IMR-90 (cell line): ENCODE measurements around the gene NF1. TPM values are rescaled to one million over a fixed set of nuclear protein-coding genes. Genes with fewer than 3 reads are reported as not detected.

ENCODE experiments used
- ATAC-seq: fragments of 200-7000 bp; cut with Tn5 transposase; 2 replicates; pipeline ENCODE4 v1.9.1; 2020; ENCODE audit warnings: low read depth, mild to moderate bottlenecking, moderate library complexity
- BruUV-seq: library from RNA; stranded (reverse); fragments of 400-500 nt; replicated peaks from 2 replicates; lab custom pipeline; 2021; lab: Mats Ljungman, UMichigan
- CTCF ChIA-PET: fragments of 300-600 bp; formaldehyde crosslinking; extraction: SDS; loops from one replicate; lab custom pipeline; 2021; ENCODE audit warnings: antibody characterized with exemption; lab: Yijun Ruan, JAX
- POLR2A ChIA-PET: fragments of 300-600 bp; sonication (Branson Sonifier 250); formaldehyde crosslinking; loops from one replicate; lab custom pipeline; 2022; ENCODE audit warnings: antibody characterized with exemption; ENCODE audit not compliant: unreplicated experiment; lab: Charles Lee
- DNase-seq: peaks from one replicate; pipeline ENCODE4 v3.0.0; 2013
- H2AFZ ChIP-seq: replicated peaks from 2 replicates; pipeline ENCODE3; 2013; ENCODE audit warnings: low read length, mild to moderate bottlenecking; ENCODE audit not compliant: poor library complexity
- H2AK5ac ChIP-seq: 2 replicates; pipeline ENCODE4 v1.6.1; 2013; ENCODE audit warnings: low read depth, low read length, inconsistent platforms
- H2AK9ac ChIP-seq: replicated peaks from 2 replicates; pipeline ENCODE3; 2013; ENCODE audit warnings: mild to moderate bottlenecking, low read depth, low read length, moderate library complexity; ENCODE audit not compliant: poor library complexity
- H2BK120ac ChIP-seq: 2 replicates; pipeline ENCODE4 v1.6.1; 2013; ENCODE audit warnings: low read depth, low read length, inconsistent platforms
- H2BK15ac ChIP-seq: 3 replicates; pipeline ENCODE4 v1.6.1; 2013; ENCODE audit warnings: low read depth, low read length, inconsistent platforms
- H2BK20ac ChIP-seq: 2 replicates; pipeline ENCODE4 v1.6.1; 2013; ENCODE audit warnings: low read depth, mild to moderate bottlenecking, inconsistent platforms, low read length, moderate library complexity
- H2BK5ac ChIP-seq: 2 replicates; pipeline ENCODE4 v1.6.1; 2013; ENCODE audit warnings: mild to moderate bottlenecking, low read depth, low read length, inconsistent platforms; ENCODE audit not compliant: poor library complexity, severe bottlenecking
- H3K14ac ChIP-seq: replicated peaks from 2 replicates; pipeline ENCODE4 v1.6.1; 2013; ENCODE audit warnings: low read depth, low read length, inconsistent platforms
- H3K18ac ChIP-seq: 2 replicates; pipeline ENCODE4 v1.6.1; 2013; ENCODE audit warnings: low read depth, low read length, control low read depth
- H3K23ac ChIP-seq: 2 replicates; pipeline ENCODE4 v1.6.1; 2013; ENCODE audit warnings: low read depth, low read length, inconsistent platforms
- H3K27ac ChIP-seq: 2 replicates; pipeline ENCODE4 v1.5.1; 2013; ENCODE audit warnings: mild to moderate bottlenecking, control low read depth, low read length; ENCODE audit not compliant: insufficient read depth
- H3K27me3 ChIP-seq: 2 replicates; pipeline ENCODE4 v1.6.1; 2013; ENCODE audit warnings: low read length; ENCODE audit not compliant: control insufficient read depth, insufficient read depth
- H3K36me3 ChIP-seq: 2 replicates; pipeline ENCODE4 v1.6.1; 2013; ENCODE audit warnings: low read length, mixed read lengths; ENCODE audit not compliant: control insufficient read depth, insufficient read depth
- H3K4ac ChIP-seq: 2 replicates; pipeline ENCODE4 v1.6.1; 2013; ENCODE audit warnings: low read depth, low read length, inconsistent platforms
- H3K4me1 ChIP-seq: 2 replicates; pipeline ENCODE4 v1.6.1; 2013; ENCODE audit warnings: low read length, mixed read lengths; ENCODE audit not compliant: control insufficient read depth, insufficient read depth
- H3K4me2 ChIP-seq: 2 replicates; pipeline ENCODE4 v1.6.1; 2013; ENCODE audit warnings: low read depth, mild to moderate bottlenecking, control low read depth, low read length, moderate library complexity
- H3K4me3 ChIP-seq: 2 replicates; pipeline ENCODE4 v1.5.1; 2013; ENCODE audit warnings: low read depth, mild to moderate bottlenecking, control low read depth, low read length, moderate library complexity; ENCODE audit not compliant: insufficient read depth
- H3K56ac ChIP-seq: 2 replicates; pipeline ENCODE4 v1.6.1; 2013; ENCODE audit warnings: low read length, inconsistent platforms; ENCODE audit not compliant: insufficient read depth; ENCODE audit errors: extremely low read depth
- H3K79me1 ChIP-seq, 2 experiments: 2 replicates each; pipeline ENCODE4 v1.6.1; 2013; ENCODE audit warnings: low read length in 2 of 2, inconsistent platforms in 1 of 2, low read depth in 1 of 2
- H3K9ac ChIP-seq: 2 replicates; pipeline ENCODE4 v1.6.1; 2013; ENCODE audit warnings: low read depth, low read length, control low read depth
- H3K9me1 ChIP-seq: 2 replicates; pipeline ENCODE4 v1.6.1; 2013; ENCODE audit warnings: low read length, inconsistent platforms; ENCODE audit not compliant: insufficient read depth
- H3K9me3 ChIP-seq: 2 replicates; pipeline ENCODE4 v1.6.1; 2013; ENCODE audit warnings: low read length; ENCODE audit not compliant: control insufficient read depth, insufficient read depth
- H4K20me1 ChIP-seq: 2 replicates; pipeline ENCODE4 v1.6.1; 2013; ENCODE audit warnings: low read length, inconsistent platforms; ENCODE audit not compliant: insufficient read depth
- H4K5ac ChIP-seq: 2 replicates; pipeline ENCODE4 v1.6.1; 2013; ENCODE audit warnings: mild to moderate bottlenecking, low read depth, low read length, control low read depth
- H4K8ac ChIP-seq, 2 experiments: 2 replicates each; pipeline ENCODE4 v1.6.1; 2013; ENCODE audit warnings: low read depth in 2 of 2, low read length in 2 of 2, control low read depth in 1 of 2, inconsistent platforms in 1 of 2
- H4K91ac ChIP-seq: 2 replicates; pipeline ENCODE4 v1.6.1; 2013; ENCODE audit warnings: low read depth, low read length, inconsistent platforms; ENCODE audit not compliant: insufficient read depth
- BHLHE40 ChIP-seq: fragments of 150-350 bp; IDR thresholded peaks from 2 replicates; pipeline ENCODE4 v1.6.1; 2016; ENCODE audit warnings: mild to moderate bottlenecking, low read depth, low read length
- CEBPB ChIP-seq: IDR thresholded peaks from 2 replicates; pipeline ENCODE4 v1.6.1; 2012; ENCODE audit warnings: low read depth, low read length, improper control_type of control experiment
- CHD1 ChIP-seq: IDR thresholded peaks from 2 replicates; pipeline ENCODE4 v1.6.1; 2012; ENCODE audit warnings: low read depth, low read length, improper control_type of control experiment
- ELK1 ChIP-seq: fragments of 150-350 bp; IDR thresholded peaks from 2 replicates; pipeline ENCODE4 v1.6.1; 2016; ENCODE audit warnings: low read depth, mild to moderate bottlenecking, low read length, moderate library complexity, borderline replicate concordance
- FOS ChIP-seq: fragments of 150-350 bp; IDR thresholded peaks from 2 replicates; pipeline ENCODE4 v1.6.1; 2016; ENCODE audit warnings: low read depth, low read length
- MAFK ChIP-seq: IDR thresholded peaks from 2 replicates; pipeline ENCODE4 v1.6.1; 2012; ENCODE audit warnings: low read depth, low read length, improper control_type of control experiment
- MAZ ChIP-seq: IDR thresholded peaks from 2 replicates; pipeline ENCODE4 v1.6.1; 2012; ENCODE audit warnings: low read depth, mild to moderate bottlenecking, low read length, improper control_type of control experiment, moderate library complexity, borderline replicate concordance
- NFE2L2 ChIP-seq: fragments of 150-350 bp; IDR thresholded peaks from 2 replicates; pipeline ENCODE4 v1.6.1; 2016; ENCODE audit warnings: low read depth, mild to moderate bottlenecking, low read length
- POLR2A ChIP-seq: IDR thresholded peaks from 2 replicates; pipeline ENCODE4 v1.6.1; 2012; ENCODE audit warnings: mild to moderate bottlenecking, low read depth, low read length
- RAD21 ChIP-seq: IDR thresholded peaks from 2 replicates; pipeline ENCODE4 v1.6.1; 2012; ENCODE audit warnings: low read length, improper control_type of control experiment
- RCOR1 ChIP-seq: IDR thresholded peaks from 2 replicates; pipeline ENCODE4 v1.6.1; 2012; ENCODE audit warnings: mild to moderate bottlenecking, low read length, improper control_type of control experiment; ENCODE audit not compliant: insufficient replicate concordance
- RFX5 ChIP-seq: IDR thresholded peaks from 2 replicates; pipeline ENCODE4 v1.8.0; 2012; ENCODE audit warnings: low read depth, mild to moderate bottlenecking, low read length, moderate library complexity
- SMC3 ChIP-seq: fragments of 150-350 bp; IDR thresholded peaks from 2 replicates; pipeline ENCODE4 v1.6.1; 2016; ENCODE audit warnings: low read depth, mild to moderate bottlenecking, antibody characterized with exemption, low read length, moderate library complexity
- WGBS, 2 experiments: methylation state at CpG; one replicate each; pipeline versions ENCODE4 v1.1.5 to v1.1.7; 2013; ENCODE audit warnings: missing lambda C conversion rate in 2 of 2; ENCODE audit not compliant: insufficient read length in 1 of 2; ENCODE audit errors: extremely low coverage in 2 of 2; 5-methylcytosine and 5-hydroxymethylcytosine counted together
- dilution Hi-C: fragments of 300-500 bp; cut with HindIII; formaldehyde crosslinking; loops from one replicate; pipeline ENCODE4 v1.14.3; 2018; ENCODE audit warnings: low sequenced_read_pairs; ENCODE audit not compliant: unreplicated experiment
- in situ Hi-C: fragments of 300-500 bp; cut with MboI; formaldehyde crosslinking; loops from 3 replicates; pipeline ENCODE4 v1.14.3; 2019; ENCODE audit warnings: low sequenced_read_pairs, inconsistent platforms, mixed read lengths
- intact Hi-C: fragments of 100-400 bp; cut with micrococcal nuclease; formaldehyde crosslinking; loops from 2 replicates; pipeline ENCODE4 v1.10.0; 2022
- polyA plus RNA-seq, 3 experiments: library from polyadenylated mRNA; depleted of rRNA; stranded (reverse); fragments of >200 nt; gene quantifications; 2 replicates each; pipeline ENCODE4 v1.2.3, GENCODE V29; 2012; ENCODE audit warnings: low replicate concordance in 1 of 3
- total RNA-seq: library from RNA; depleted of rRNA; stranded (reverse); fragments of >200 nt; gene quantifications from 2 replicates; pipeline ENCODE4 v1.2.3, GENCODE V29; 2012
- TF ChIP-seq, protein P1 (sequence below): conservative IDR thresholded peaks from 2 replicates; pipeline ENCODE4 v1.5.1; 2012; ENCODE audit warnings: mild to moderate bottlenecking, low read depth, low read length, improper control_type of control experiment
- TF ChIP-seq, protein P2 (sequence below): fragments of 150-350 bp; IDR thresholded peaks from 2 replicates; pipeline ENCODE4 v1.6.1; 2017; ENCODE audit warnings: mild to moderate bottlenecking, antibody characterized with exemption, low read length, low read depth

NF1 gene
- total and polyA plus RNA-seq, 2 of the 4 experiments (the other 2 are of a cell fraction) = 17.9 to 48.6 TPM

DNA sequence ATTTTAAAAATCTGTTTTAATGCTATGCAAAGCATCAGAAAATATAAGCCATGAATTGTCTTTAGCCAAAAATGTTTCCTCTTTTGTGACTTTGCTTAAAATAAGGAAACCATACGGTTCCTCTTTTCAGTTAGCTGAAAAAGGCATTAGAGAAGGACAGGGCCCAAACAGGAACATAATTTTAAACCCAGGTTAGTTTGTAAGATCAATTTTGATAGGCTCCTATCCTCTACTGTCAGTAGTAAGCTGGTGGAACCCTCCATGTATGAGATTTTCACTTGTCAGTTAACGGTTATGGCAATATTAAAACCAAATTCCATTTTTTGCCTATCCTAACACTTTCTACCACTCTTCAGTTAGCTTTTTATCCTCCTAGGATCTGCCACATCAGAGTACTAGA is 214.8 kb downstream of the NF1 start:
- H4K20me1 ChIP-seq = no peaks in the 10 kb centered on the region
- in situ Hi-C loops = no loop called here
- no peak overlapping the region for H2AFZ ChIP-seq
- no peak overlapping the region for H2BK5ac ChIP-seq
- no peak overlapping the region for H2AK9ac ChIP-seq
- WGBS, 2 experiments = 100% methylated on average over 1 of the region's 2 CpGs; no CpG with 5 or more reads in 1 of the 2 experiments
- no peak overlapping the region for H4K5ac ChIP-seq
- DNase-seq (no peak), ATAC-seq (no peak)
- no peak overlapping the region for H4K8ac ChIP-seq
- H3K4me1 ChIP-seq = peaks cover 2% of the 10 kb centered on the region; the same call in 1 of the 2 replicates
- no peak overlapping the region for H3K4me3 ChIP-seq
- no peak overlapping the region for H3K27ac ChIP-seq
- no peak overlapping the region for H3K56ac ChIP-seq
- dilution Hi-C loops = no loop called here
- H3K4me2 ChIP-seq = no peak overlapping the region
- no peaks in the 10 kb centered on the region; the same call in none of the 2 replicates for H3K9me1 ChIP-seq
- no peak overlapping the region for H3K14ac ChIP-seq
- no peak overlapping the region for H4K91ac ChIP-seq
- H3K79me1 ChIP-seq = peaks cover 14 to 38% of the 10 kb centered on the region in 2 experiments; a peak in 3 of 4 replicates
- ChIA-PET POLR2A (no interaction called here), CTCF (no interaction called here)
- H2BK15ac ChIP-seq = no peak overlapping the region
- no peak overlapping the region for H3K9ac ChIP-seq
- no peak overlapping the region for H2BK120ac ChIP-seq
- H3K9me3 ChIP-seq = no peaks in the 10 kb centered on the region
- H3K27me3 ChIP-seq = no peaks in the 10 kb centered on the region
- no peak overlapping the region for H2BK20ac ChIP-seq
- BruUV-seq = no TSS peak
- no peaks in the 10 kb centered on the region; the same call in 1 of the 2 replicates for H3K36me3 ChIP-seq
- TF ChIP-seq BHLHE40 = no peak
- TF ChIP-seq RCOR1 = no peak
- no peak for TF ChIP-seq MAZ
- TF ChIP-seq, protein P1, sequence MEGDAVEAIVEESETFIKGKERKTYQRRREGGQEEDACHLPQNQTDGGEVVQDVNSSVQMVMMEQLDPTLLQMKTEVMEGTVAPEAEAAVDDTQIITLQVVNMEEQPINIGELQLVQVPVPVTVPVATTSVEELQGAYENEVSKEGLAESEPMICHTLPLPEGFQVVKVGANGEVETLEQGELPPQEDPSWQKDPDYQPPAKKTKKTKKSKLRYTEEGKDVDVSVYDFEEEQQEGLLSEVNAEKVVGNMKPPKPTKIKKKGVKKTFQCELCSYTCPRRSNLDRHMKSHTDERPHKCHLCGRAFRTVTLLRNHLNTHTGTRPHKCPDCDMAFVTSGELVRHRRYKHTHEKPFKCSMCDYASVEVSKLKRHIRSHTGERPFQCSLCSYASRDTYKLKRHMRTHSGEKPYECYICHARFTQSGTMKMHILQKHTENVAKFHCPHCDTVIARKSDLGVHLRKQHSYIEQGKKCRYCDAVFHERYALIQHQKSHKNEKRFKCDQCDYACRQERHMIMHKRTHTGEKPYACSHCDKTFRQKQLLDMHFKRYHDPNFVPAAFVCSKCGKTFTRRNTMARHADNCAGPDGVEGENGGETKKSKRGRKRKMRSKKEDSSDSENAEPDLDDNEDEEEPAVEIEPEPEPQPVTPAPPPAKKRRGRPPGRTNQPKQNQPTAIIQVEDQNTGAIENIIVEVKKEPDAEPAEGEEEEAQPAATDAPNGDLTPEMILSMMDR = no peak
- no peak for TF ChIP-seq SMC3
- TF ChIP-seq, protein P2, sequence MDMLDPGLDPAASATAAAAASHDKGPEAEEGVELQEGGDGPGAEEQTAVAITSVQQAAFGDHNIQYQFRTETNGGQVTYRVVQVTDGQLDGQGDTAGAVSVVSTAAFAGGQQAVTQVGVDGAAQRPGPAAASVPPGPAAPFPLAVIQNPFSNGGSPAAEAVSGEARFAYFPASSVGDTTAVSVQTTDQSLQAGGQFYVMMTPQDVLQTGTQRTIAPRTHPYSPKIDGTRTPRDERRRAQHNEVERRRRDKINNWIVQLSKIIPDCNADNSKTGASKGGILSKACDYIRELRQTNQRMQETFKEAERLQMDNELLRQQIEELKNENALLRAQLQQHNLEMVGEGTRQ = no peak
- TF ChIP-seq MAFK = no peak
- TF ChIP-seq CEBPB = no peak
- TF ChIP-seq POLR2A = no peak
- TF ChIP-seq CHD1 = no peak
- TF ChIP-seq RAD21 = no peak
- no peak for TF ChIP-seq ELK1
- no peak for TF ChIP-seq RFX5
- TF ChIP-seq FOS = no peak
- TF ChIP-seq NFE2L2 = no peak
- no peak overlapping the region for H3K4ac ChIP-seq
- no peak overlapping the region for H3K23ac ChIP-seq
- H2AK5ac ChIP-seq = no peak overlapping the region
- H3K18ac ChIP-seq = no peak overlapping the region
- intact Hi-C loops = no loop called here
